Neural cell (in vitro differentiated cells): ENCODE data around the gene S100A16. TPM values are rescaled to one million over a fixed set of nuclear protein-coding genes. Genes with fewer than 3 reads are reported as not detected.
"Not testable (repeated sequence)": the region's sequence is repeated elsewhere in the genome, so short reads cannot be mapped to it uniquely, and the experiment has no call there.

Source experiments
- H2AFZ ChIP-seq: fragments of 200-600, 300-800 bp; sonication (generic), shearing (Covaris generic); 2 replicates; pipeline ENCODE4 v1.6.0; 2014; ENCODE audit warnings: low read depth, mild to moderate bottlenecking, antibody characterized with exemption, low read length, moderate library complexity
- H3F3A ChIP-seq: fragments of 200-600 bp; shearing (Covaris generic); 2 replicates; pipeline ENCODE4 v1.6.1; 2016; ENCODE audit warnings: mild to moderate bottlenecking, moderate library complexity, mixed read lengths, antibody characterized with exemption, low read length; ENCODE audit not compliant: insufficient read depth, poor library complexity, severe bottlenecking
- H3K27ac ChIP-seq: fragments of 200-600, 300-800 bp; sonication (generic), shearing (Covaris generic); 2 replicates; pipeline ENCODE4 v1.5.1; 2014; ENCODE audit warnings: mild to moderate bottlenecking, low read length, moderate library complexity
- H3K27me3 ChIP-seq: fragments of 300-800, 200-600 bp; sonication (generic), shearing (Covaris generic); 2 replicates; pipeline ENCODE4 v1.6.0; 2014; ENCODE audit warnings: mild to moderate bottlenecking, low read depth, low read length, moderate library complexity; ENCODE audit not compliant: insufficient read depth
- H3K36me3 ChIP-seq: fragments of 300-800, 200-600 bp; sonication (generic), shearing (Covaris generic); 2 replicates; pipeline ENCODE4 v1.5.1; 2014; ENCODE audit warnings: mild to moderate bottlenecking, antibody characterized with exemption, low read length, moderate library complexity; ENCODE audit not compliant: insufficient read depth
- H3K4me2 ChIP-seq: fragments of 300-800, 200-600 bp; sonication (generic), shearing (Covaris generic); 2 replicates; pipeline ENCODE4 v1.6.0; 2014; ENCODE audit warnings: mild to moderate bottlenecking, low read length
- H3K4me3 ChIP-seq: fragments of 300-800, 200-600 bp; sonication (generic), shearing (Covaris generic); 2 replicates; pipeline ENCODE4 v1.5.1; 2014; ENCODE audit warnings: mild to moderate bottlenecking, low read length, moderate library complexity
- H3K79me2 ChIP-seq: fragments of 200-600 bp; shearing (Covaris generic); replicated peaks from 2 replicates; pipeline ENCODE4 v1.6.0; 2014; ENCODE audit warnings: mild to moderate bottlenecking, low read length, moderate library complexity; ENCODE audit not compliant: insufficient read depth
- H3K9ac ChIP-seq: fragments of 300-800, 200-600 bp; sonication (generic), shearing (Covaris generic); 2 replicates; pipeline ENCODE4 v1.6.1; 2016; ENCODE audit warnings: mild to moderate bottlenecking, low read length, mixed read lengths
- H3K9me2 ChIP-seq: fragments of 200-600 bp; shearing (Covaris generic); 2 replicates; pipeline ENCODE4 v1.6.1; 2016; ENCODE audit warnings: mild to moderate bottlenecking, low read length, mixed read lengths; ENCODE audit not compliant: insufficient read depth
- H3K9me3 ChIP-seq: fragments of 200-600, 300-800 bp; sonication (generic), shearing (Covaris generic); 2 replicates; pipeline ENCODE4 v1.6.1; 2016; ENCODE audit warnings: mild to moderate bottlenecking, mixed run types, low read length, moderate library complexity, mixed read lengths
- H4K20me1 ChIP-seq: fragments of 200-600 bp; shearing (Covaris generic); 2 replicates; pipeline ENCODE4 v1.6.1; 2016; ENCODE audit warnings: mild to moderate bottlenecking, mixed run types; ENCODE audit not compliant: insufficient read depth
- CTCF ChIP-seq: fragments of 450-650 bp; IDR thresholded peaks from 2 replicates; pipeline ENCODE4 v1.5.1; 2014; ENCODE audit warnings: antibody characterized with exemption, mild to moderate bottlenecking, moderate library complexity; ENCODE audit not compliant: poor library complexity, severe bottlenecking
- EP300 ChIP-seq: fragments of 450-650 bp; conservative IDR thresholded peaks from 2 replicates; pipeline ENCODE4 v1.6.1; 2014; ENCODE audit warnings: antibody characterized with exemption, mild to moderate bottlenecking, moderate library complexity; ENCODE audit not compliant: poor library complexity, severe bottlenecking
- EZH2 ChIP-seq: fragments of 200-600, 300-800 bp; shearing (Covaris generic), sonication (generic); IDR thresholded peaks from 2 replicates; pipeline ENCODE4 v1.6.1; 2014; ENCODE audit warnings: antibody characterized with exemption, low read length, borderline replicate concordance, mild to moderate bottlenecking; ENCODE audit not compliant: insufficient read depth, poor library complexity, severe bottlenecking
- MXI1 ChIP-seq: fragments of 450-650 bp; conservative IDR thresholded peaks from 2 replicates; pipeline ENCODE4 v1.6.1; 2014; ENCODE audit warnings: antibody characterized with exemption, mild to moderate bottlenecking; ENCODE audit not compliant: poor library complexity, severe bottlenecking
- POLR2AphosphoS5 ChIP-seq: IDR thresholded peaks from 2 replicates; pipeline ENCODE4 v1.6.1; 2012
- RAD21 ChIP-seq: fragments of 450-650 bp; conservative IDR thresholded peaks from 2 replicates; pipeline ENCODE4 v1.6.1; 2014; ENCODE audit warnings: antibody characterized with exemption, mild to moderate bottlenecking, moderate library complexity
- REST ChIP-seq: IDR thresholded peaks from 2 replicates; pipeline ENCODE4 v1.6.1; 2012; ENCODE audit warnings: borderline replicate concordance
- SMC3 ChIP-seq: fragments of 450-650 bp; conservative IDR thresholded peaks from 2 replicates; pipeline ENCODE4 v1.6.1; 2014; ENCODE audit warnings: antibody characterized with exemption, mild to moderate bottlenecking, moderate library complexity; ENCODE audit not compliant: poor library complexity
- TAF1 ChIP-seq: IDR thresholded peaks from 2 replicates; pipeline ENCODE4 v1.6.1; 2012; ENCODE audit warnings: low read depth
- polyA plus RNA-seq: library from polyadenylated mRNA; depleted of rRNA; stranded (reverse); fragments of >200 nt; gene quantifications from 2 replicates; pipeline ENCODE4 v1.2.3, GENCODE V29; 2014

The S100A16 gene
- polyA plus RNA-seq, 1 donor from 2014 or later = not detected

GRCh38 chr1:153592748-153593147, 20.2 kb downstream of the S100A16 start:
- no peaks in the 10 kb centered on the region for H3K27me3 ChIP-seq
- no peak overlapping the region for H3K4me2 ChIP-seq
- H3K79me2 ChIP-seq = no peaks in the 10 kb centered on the region
- no peaks in the 10 kb centered on the region for H3K36me3 ChIP-seq
- TF ChIP-seq EZH2 (no peak), CTCF (no peak), SMC3 (no peak), EP300 (no peak), REST (no peak)
- H2AFZ ChIP-seq = no peak overlapping the region
- no peaks in the 10 kb centered on the region for H3K9me3 ChIP-seq
- no peaks in the 10 kb centered on the region for H4K20me1 ChIP-seq
- H3K27ac ChIP-seq = no peak overlapping the region
- no peaks in the 10 kb centered on the region for H3K9me2 ChIP-seq
- no peak overlapping the region for H3K4me3 ChIP-seq
- no peaks in the 10 kb centered on the region for H3F3A ChIP-seq
- H3K9ac ChIP-seq = no peak overlapping the region

- Histone ChIP-seq H3K9ac (no peak overlapping the region), H3K9me2 (no peaks in the 10 kb centered on the region), H4K20me1 (no peaks in the 10 kb centered on the region), H3K79me2 (no peaks in the 10 kb centered on the region), H2AFZ (no peak overlapping the region), H3K4me2 (no peak overlapping the region), H3K4me3 (no peak overlapping the region), H3K27me3 (no peaks in the 10 kb centered on the region), H3K9me3 (no peaks in the 10 kb centered on the region), H3K36me3 (no peaks in the 10 kb centered on the region), H3K27ac (no peak overlapping the region), H3F3A (no peaks in the 10 kb centered on the region)
- TF ChIP-seq TAF1 = no peak
- TF ChIP-seq REST = no peak
- no peak for TF ChIP-seq SMC3
- TF ChIP-seq EP300 = no peak
- no peak for TF ChIP-seq RAD21
- TF ChIP-seq MXI1 = no peak
- no peak for TF ChIP-seq POLR2AphosphoS5
- no peak for TF ChIP-seq EZH2
- TF ChIP-seq CTCF = no peak
Observed at GRCh38 chr1:153588482-153588881, 24.5 kb downstream of the S100A16 start.

GRCh38 chr1:153588033-153588432, 24.9 kb downstream of the S100A16 start:
- not testable (repeated sequence) for H4K20me1 ChIP-seq, H3K9me2 ChIP-seq, H3K36me3 ChIP-seq, H3K9ac ChIP-seq, H3F3A ChIP-seq, H3K79me2 ChIP-seq, H2AFZ ChIP-seq, H3K4me2 ChIP-seq, H3K9me3 ChIP-seq, H3K4me3 ChIP-seq, H3K27ac ChIP-seq, H3K27me3 ChIP-seq
